Vagina (tissue), 2 donors: ENCODE measurements around the gene JMJD4. TPM values are rescaled to one million over a fixed set of nuclear protein-coding genes. Genes with fewer than 3 reads are reported as not detected.

Source experiments
- DNase-seq, 2 donors: peaks; one replicate each; pipeline ENCODE4 v3.0.0-alpha.2; 2017; ENCODE audit errors: extremely low spot score in 2 of 2
- H3K27ac ChIP-seq: fragments of 200-600 bp; sonication (generic); one replicate; pipeline ENCODE4 v1.5.1; 2019
- H3K27me3 ChIP-seq: fragments of 200-600 bp; sonication (generic); one replicate; pipeline ENCODE4 v1.5.1; 2019
- H3K36me3 ChIP-seq, 2 donors: fragments of 200-600 bp; sonication (generic); one replicate each; pipeline ENCODE4 v1.5.1; 2017 to 2019
- H3K4me1 ChIP-seq: fragments of 200-600 bp; sonication (generic); one replicate; pipeline ENCODE4 v1.5.1; 2019
- H3K4me3 ChIP-seq, 2 donors: fragments of 200-600 bp; sonication (generic); 1 replicate in 1 of 2; 2 replicates in 1 of 2; pipeline ENCODE4 v1.5.1; 2016 to 2019
- H3K9me3 ChIP-seq: fragments of 200-600 bp; sonication (generic); one replicate; pipeline ENCODE4 v1.5.1; 2019
- POLR2A ChIP-seq, 2 donors: fragments of 450-650 bp; IDR thresholded peaks; one replicate each; pipeline ENCODE4 v1.6.1; 2017; ENCODE audit warnings: antibody characterized with exemption in 2 of 2, mild to moderate bottlenecking in 2 of 2, moderate library complexity in 2 of 2
- POLR2AphosphoS5 ChIP-seq, 2 donors: sonication (generic); formaldehyde crosslinking; IDR thresholded peaks; one replicate each; pipeline ENCODE4 v1.9.0; 2017; ENCODE audit warnings: antibody characterized with exemption in 2 of 2, mild to moderate bottlenecking in 2 of 2, low read depth in 1 of 2; ENCODE audit not compliant: insufficient read depth in 1 of 2
- intact Hi-C: fragments of 100-400 bp; cut with DNase I; formaldehyde crosslinking; loops from one replicate; pipeline ENCODE4 v1.15.1; 2023
- total RNA-seq: library from RNA; depleted of rRNA; stranded (reverse); fragments of >200 nt; gene quantifications from one replicate; pipeline ENCODE4 v1.2.3, GENCODE V29; 2016
- TF ChIP-seq, protein P1 (sequence below), 3 experiments: fragments of 450-650 bp in 2 of 3; fragments of 200-600 bp in 1 of 3; sonication (generic) in 1 of 3; IDR thresholded peaks; one replicate each; pipeline ENCODE4 v1.5.1; 2017 to 2019; ENCODE audit warnings: antibody characterized with exemption in 3 of 3, mild to moderate bottlenecking in 2 of 3, moderate library complexity in 2 of 3

The JMJD4 gene
- total RNA-seq, 1 donor from 2014 or later: 18.2 TPM

DNA sequence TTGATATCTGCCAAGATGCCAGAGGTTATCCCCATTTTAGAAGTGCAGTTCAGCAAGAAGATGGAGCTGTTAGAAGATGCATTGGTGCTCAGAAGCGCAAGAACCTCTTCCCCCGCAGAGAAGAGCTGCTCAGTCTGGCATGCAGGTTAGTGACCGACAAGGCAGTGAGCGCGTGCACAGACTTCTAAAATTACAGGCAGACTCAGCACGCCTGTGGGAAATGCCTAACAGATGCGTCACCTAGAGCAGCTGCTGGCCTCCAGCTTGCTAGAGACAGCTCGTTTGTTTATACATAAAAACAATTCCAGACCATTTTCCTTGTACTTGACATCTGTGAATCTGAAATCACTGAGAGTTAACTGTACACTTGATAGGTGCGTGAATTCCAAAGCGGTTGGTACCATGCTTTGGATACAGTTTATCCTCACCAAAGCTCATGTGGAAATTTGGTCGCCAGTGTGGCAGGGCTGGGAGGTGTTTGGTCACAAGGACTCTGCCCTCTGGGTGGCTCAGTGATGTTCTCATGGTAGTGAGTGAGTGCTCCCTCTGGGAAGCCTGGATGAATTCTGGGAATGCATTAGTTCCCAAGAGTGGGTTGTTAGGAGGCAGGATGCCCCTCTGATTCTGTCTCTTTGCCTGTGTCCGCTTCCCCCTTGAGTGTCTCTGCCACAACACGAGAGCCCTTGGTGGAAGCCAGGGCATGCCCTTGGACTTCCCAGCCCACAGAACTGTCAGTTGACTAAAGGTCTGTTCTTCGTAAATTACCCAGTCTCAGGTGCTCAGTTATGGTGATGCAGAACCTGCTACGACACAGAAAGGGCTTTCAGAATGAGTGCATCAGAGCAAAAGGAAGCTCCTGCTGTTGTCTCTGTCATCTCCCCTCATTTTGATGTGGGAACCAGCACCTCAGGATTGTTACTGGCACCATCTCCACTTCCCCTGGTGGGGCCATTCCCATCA is 24.5 kb upstream of the JMJD4 start:
- Histone ChIP-seq H3K4me1 (peaks cover 35% of the 10 kb centered on the region), H3K27me3 (no peaks in the 10 kb centered on the region), H3K9me3 (no peaks in the 10 kb centered on the region), H3K36me3 (peaks cover 0 to 8% of the 10 kb centered on the region in 2 donors), H3K27ac (peak overlapping the region; percentile 73), H3K4me3 (no peak overlapping the region)
- intact Hi-C loops: no loop called here
- no peak for DNase-seq
- TF ChIP-seq, protein P1, sequence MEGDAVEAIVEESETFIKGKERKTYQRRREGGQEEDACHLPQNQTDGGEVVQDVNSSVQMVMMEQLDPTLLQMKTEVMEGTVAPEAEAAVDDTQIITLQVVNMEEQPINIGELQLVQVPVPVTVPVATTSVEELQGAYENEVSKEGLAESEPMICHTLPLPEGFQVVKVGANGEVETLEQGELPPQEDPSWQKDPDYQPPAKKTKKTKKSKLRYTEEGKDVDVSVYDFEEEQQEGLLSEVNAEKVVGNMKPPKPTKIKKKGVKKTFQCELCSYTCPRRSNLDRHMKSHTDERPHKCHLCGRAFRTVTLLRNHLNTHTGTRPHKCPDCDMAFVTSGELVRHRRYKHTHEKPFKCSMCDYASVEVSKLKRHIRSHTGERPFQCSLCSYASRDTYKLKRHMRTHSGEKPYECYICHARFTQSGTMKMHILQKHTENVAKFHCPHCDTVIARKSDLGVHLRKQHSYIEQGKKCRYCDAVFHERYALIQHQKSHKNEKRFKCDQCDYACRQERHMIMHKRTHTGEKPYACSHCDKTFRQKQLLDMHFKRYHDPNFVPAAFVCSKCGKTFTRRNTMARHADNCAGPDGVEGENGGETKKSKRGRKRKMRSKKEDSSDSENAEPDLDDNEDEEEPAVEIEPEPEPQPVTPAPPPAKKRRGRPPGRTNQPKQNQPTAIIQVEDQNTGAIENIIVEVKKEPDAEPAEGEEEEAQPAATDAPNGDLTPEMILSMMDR (IDR thresholded peaks at IDR 0.05): no peak
- no peak for TF ChIP-seq POLR2A (IDR thresholded peaks at IDR 0.05)
- TF ChIP-seq POLR2AphosphoS5 (IDR thresholded peaks at IDR 0.05; ENCODE audit: insufficient read depth in 1 of 2, low read depth in 1 of 2): no peak

DNA sequence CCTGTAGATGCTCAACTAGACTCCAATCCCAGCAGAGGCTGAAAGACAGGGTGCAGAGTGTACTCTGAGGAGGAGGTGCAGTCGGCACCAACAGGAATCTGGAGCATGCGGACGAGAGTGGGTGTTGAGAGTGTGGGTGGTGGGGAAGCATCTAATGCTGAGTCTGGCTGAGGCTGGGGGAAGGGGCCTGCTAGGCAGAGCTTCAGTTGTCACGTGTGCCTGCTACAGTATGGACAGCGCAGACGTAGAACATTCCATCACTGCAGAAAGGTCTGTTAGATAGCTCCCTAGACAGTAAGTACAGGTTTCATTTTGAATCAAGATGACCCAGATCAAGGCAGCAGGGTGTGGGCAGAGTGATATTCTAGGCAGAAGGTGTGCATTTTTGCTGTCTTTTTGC is 23.3 kb upstream of the JMJD4 start:
- peaks cover 0 to 8% of the 10 kb centered on the region in 2 donors for H3K36me3 ChIP-seq
- intact Hi-C loops: no loop called here
- H3K4me3 ChIP-seq: no peak overlapping the region
- TF ChIP-seq POLR2A (IDR thresholded peaks at IDR 0.05): no peak
- TF ChIP-seq POLR2AphosphoS5 (IDR thresholded peaks at IDR 0.05; ENCODE audit: insufficient read depth in 1 of 2, low read depth in 1 of 2): no peak
- TF ChIP-seq, protein P1 (IDR thresholded peaks at IDR 0.05): no peak
- no peaks in the 10 kb centered on the region for H3K27me3 ChIP-seq
- H3K4me1 ChIP-seq: peaks cover 42% of the 10 kb centered on the region
- H3K9me3 ChIP-seq: no peaks in the 10 kb centered on the region
- no peak for DNase-seq
- H3K27ac ChIP-seq: peak overlapping the region; percentile 73

DNA sequence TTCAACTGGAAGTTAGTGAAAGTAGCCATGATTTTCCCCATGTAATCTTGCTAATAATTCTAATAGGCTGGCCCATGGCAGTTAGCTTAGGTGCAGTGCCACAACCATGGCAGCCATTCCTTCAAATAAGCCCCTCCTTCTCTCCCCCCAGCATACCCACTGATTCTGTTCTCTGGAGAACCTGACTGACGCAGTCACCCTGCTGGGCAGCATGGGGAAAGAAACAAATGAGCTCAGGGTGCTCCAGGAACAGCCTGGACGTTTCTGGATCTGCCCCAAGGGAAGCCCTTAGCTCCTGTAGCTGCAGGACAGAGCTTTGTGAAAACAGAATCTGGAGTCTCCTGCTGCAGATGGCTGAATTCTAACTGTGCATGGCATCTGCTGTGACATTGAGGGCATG is 22.7 kb upstream of the JMJD4 start:
- H3K4me1 ChIP-seq: peaks cover 37% of the 10 kb centered on the region
- no peak for DNase-seq
- no peaks in the 10 kb centered on the region for H3K27me3 ChIP-seq
- H3K4me3 ChIP-seq: no peak overlapping the region
- TF ChIP-seq POLR2AphosphoS5 (IDR thresholded peaks at IDR 0.05; ENCODE audit: insufficient read depth in 1 of 2, low read depth in 1 of 2): no peak
- TF ChIP-seq, protein P1 (IDR thresholded peaks at IDR 0.05): no peak
- TF ChIP-seq POLR2A (IDR thresholded peaks at IDR 0.05): no peak
- intact Hi-C loops: no loop called here
- peaks cover 0 to 8% of the 10 kb centered on the region in 2 donors for H3K36me3 ChIP-seq
- H3K27ac ChIP-seq: no peak overlapping the region
- H3K9me3 ChIP-seq: no peaks in the 10 kb centered on the region

DNA sequence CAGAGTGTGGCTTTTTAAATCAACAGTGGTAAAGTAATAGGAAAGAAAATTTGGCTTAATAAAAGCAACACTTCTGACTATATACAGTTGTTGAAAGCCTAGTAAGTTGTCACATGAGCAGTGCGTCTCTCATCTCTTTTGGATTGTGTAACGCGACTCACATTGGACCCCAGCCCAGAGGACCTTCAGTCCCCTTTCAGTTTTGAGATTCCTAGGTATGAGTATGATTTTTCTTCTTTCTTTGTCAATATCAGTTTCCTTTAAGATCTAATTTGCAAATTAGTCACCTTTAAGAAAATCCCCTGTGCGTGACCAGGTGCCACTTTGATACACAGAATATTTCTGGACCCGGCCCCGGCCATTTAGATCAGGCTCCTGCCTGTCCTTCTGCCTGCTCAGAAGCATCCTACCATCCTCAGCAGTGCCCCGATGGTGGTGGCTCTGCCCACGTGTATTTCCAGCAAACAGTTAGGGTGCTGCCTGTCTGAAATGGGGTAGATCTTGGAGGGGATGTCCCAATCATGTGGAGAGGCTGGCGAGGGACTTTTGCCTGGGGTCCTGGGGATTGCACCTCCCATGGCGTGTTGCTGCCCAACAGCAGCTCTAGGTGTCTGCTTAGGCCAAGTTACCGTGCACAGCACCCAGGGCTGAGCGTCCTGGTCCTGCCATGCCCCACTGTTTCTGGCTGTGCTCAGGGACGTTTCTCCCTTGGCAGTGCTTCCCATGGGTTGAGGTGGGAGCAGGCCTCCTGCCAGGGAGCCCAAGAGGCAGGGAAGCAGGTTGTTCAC is 21.3 kb upstream of the JMJD4 start:
- intact Hi-C loops: no loop called here
- DNase-seq: no peak

More for the DNA sequence above, 21.3 kb upstream of the JMJD4 start:
- Histone ChIP-seq H3K4me1 (peaks cover 27% of the 10 kb centered on the region), H3K36me3 (peaks cover 0 to 8% of the 10 kb centered on the region in 2 donors), H3K9me3 (no peaks in the 10 kb centered on the region), H3K27ac (peak overlapping the region; percentile 35), H3K4me3 (no peak overlapping the region), H3K27me3 (no peaks in the 10 kb centered on the region)
- TF ChIP-seq, protein P1 (IDR thresholded peaks at IDR 0.05): no peak
- TF ChIP-seq POLR2A (IDR thresholded peaks at IDR 0.05): no peak
- TF ChIP-seq POLR2AphosphoS5 (IDR thresholded peaks at IDR 0.05; ENCODE audit: insufficient read depth in 1 of 2, low read depth in 1 of 2): no peak
